Muscle layer of colon (tissue), 2 donors: ENCODE measurements around the gene C1orf53.

Experiments
- H3K27ac ChIP-seq: one replicate; pipeline ENCODE4 v1.7.0; 2013; ENCODE audit warnings: low read depth, mild to moderate bottlenecking, low read length, moderate library complexity
- H3K27me3 ChIP-seq, 2 donors: one replicate each; pipeline ENCODE4 v1.7.0; 2013; ENCODE audit warnings: low read length in 2 of 2, mild to moderate bottlenecking in 2 of 2; ENCODE audit not compliant: insufficient read depth in 2 of 2, control insufficient read depth in 1 of 2
- H3K36me3 ChIP-seq: one replicate; pipeline ENCODE4 v1.7.0; 2013; ENCODE audit warnings: mild to moderate bottlenecking, low read length; ENCODE audit not compliant: insufficient read depth
- H3K4me1 ChIP-seq: one replicate; pipeline ENCODE4 v1.7.0; 2013; ENCODE audit warnings: mild to moderate bottlenecking, low read length; ENCODE audit not compliant: insufficient read depth
- H3K4me3 ChIP-seq, 2 donors: one replicate each; pipeline ENCODE4 v1.7.0; 2013; ENCODE audit warnings: low read length in 2 of 2, low read depth in 1 of 2, mild to moderate bottlenecking in 1 of 2, moderate library complexity in 1 of 2
- H3K9ac ChIP-seq: one replicate; pipeline ENCODE4 v1.7.0; 2013; ENCODE audit warnings: low read length
- H3K9me3 ChIP-seq: one replicate; pipeline ENCODE4 v1.7.0; 2013; ENCODE audit warnings: mild to moderate bottlenecking, low read length
- donor health status: abdominal sarcoma.
- donor health status: Adenocarcinoma of cecum.

Gene C1orf53

DNA sequence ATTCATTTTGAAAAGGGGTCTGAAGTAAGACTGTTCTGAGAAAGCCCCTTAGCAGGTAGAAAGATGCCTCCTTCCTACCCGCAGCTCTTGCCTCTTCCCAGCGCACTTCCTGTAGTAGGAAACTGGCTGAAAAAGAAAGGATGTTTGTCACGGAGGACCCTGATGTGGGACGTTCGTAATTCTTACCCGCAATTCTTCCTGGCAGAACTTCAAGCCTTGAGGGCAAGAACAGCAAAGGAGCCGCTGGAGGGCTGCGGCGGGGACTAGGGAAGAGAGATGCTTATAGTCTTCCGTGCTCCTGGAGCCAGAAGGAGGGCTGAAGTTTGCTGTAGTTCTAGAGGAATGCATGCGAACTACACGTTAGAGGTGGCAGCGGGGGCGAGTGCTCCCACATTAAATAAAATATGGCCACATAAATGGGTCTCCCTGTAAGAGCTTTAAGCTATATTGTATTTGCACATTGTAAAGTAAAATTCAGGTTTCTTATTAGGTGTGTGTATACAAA is 6.3 kb downstream of the C1orf53 start:
- Histone ChIP-seq H3K9ac (no peak overlapping the region), H3K27me3 (peaks cover 84% of the 10 kb centered on the region in 2 donors), H3K36me3 (no peaks in the 10 kb centered on the region), H3K27ac (no peak overlapping the region), H3K9me3 (no peaks in the 10 kb centered on the region), H3K4me3 (no peak overlapping the region), H3K4me1 (peaks cover 7% of the 10 kb centered on the region)

DNA sequence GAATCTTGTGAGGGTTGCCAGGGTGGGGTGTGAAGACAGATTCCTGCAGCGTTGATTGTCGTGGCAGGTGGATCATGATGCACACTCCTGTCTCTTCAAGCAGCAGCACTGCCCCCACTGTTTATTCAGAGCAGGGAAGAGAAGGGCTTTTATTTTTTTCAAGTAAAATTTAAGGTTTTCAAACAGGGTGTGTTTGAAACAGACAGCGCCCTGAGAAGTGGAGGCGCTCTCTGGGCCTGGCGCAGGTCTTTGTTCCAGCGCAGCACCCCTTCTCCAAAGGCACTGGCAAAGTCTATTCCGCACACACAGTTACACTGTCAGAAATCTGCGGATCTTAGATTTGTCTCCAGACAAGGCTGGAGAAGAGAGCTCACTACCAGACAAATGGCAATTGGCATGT is 7.0 kb downstream of the C1orf53 start:
- Histone ChIP-seq H3K36me3 (no peaks in the 10 kb centered on the region), H3K9ac (no peak overlapping the region), H3K27me3 (peaks cover 84 to 85% of the 10 kb centered on the region in 2 donors), H3K27ac (no peak overlapping the region), H3K4me1 (peaks cover 7% of the 10 kb centered on the region), H3K9me3 (no peaks in the 10 kb centered on the region), H3K4me3 (no peak overlapping the region)

DNA sequence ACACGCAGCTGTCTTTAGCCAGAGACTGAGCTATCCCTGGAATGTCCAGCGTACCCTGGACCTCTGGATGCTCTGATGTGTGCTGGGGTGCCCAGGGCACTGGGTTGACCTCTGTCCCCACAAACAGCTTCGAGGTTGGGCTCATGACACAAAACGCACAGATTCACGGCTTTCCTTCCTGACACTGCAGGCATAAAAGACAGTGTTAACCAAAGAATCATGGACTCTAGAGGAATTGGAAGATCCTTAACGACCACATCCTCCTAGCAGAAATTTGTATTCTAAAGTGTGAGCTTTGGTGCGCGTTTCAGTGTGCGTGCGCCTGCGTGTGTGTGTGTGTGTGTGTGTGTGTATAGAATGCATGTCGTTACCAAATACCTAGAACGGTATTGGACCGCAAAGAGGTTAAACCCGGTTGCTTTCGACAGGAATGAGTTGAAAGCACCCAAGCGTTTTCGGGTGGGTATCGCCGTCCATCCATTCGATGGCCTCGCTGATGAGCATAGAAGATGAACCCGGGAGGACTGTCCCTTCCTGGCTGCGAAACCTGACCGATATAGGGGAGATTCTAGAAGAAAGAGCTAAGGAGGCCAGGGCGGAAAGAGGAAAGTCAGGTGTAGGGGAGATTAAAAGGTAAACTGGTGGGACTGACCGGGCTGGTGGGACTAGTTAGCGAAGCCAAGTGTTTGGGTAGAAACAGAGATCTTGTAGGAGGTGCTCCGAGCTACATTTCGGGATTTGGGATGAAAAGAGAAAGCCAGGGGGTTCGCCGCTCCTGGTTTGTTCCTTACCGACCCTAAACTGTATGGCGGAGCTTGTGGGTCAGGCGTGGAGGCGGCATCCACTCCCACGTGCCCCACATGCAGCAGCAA is 7.9 kb downstream of the C1orf53 start:
- Histone ChIP-seq H3K27ac (no peak overlapping the region), H3K27me3 (peaks cover 90 to 91% of the 10 kb centered on the region in 2 donors), H3K4me1 (peaks cover 7% of the 10 kb centered on the region), H3K36me3 (no peaks in the 10 kb centered on the region), H3K4me3 (no peak overlapping the region), H3K9ac (no peak overlapping the region), H3K9me3 (no peaks in the 10 kb centered on the region)

DNA sequence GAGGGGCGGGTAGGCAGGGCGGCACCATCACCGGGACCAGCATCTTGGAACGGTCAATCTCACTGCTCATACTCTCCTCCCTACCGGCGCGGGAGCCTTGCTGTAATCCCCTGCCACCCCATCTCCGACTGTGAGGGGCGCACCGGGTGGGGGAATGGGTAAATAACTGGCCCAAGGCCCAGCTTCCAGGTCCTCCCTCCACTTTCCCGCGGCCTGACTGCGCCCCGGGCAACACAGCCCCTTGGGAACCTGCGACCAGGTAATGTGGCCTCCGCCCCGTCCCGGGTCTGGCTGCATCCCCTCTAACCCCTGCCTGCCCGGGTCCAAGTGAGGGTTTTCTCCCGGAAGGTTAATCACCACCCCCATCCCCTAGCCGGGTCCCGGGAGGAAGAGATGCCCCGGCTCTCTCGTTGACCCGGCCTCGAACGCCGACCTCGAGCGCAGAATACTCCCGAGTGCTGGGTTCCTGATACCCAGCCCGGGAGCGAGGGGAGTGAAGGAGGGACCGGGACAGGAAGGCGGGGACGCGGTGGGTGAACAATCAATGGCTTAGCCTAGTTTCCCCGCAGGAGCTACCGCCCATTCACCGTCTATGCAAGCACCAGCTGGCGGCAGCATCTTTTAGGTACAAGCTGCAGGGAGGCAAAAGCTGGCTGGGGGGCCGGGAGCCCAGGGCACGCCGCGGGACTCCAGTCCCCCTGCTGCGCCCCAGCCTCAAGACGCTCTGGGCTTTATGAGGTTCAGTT is 8.9 kb downstream of the C1orf53 start:
- Histone ChIP-seq H3K4me1 (peaks cover 16% of the 10 kb centered on the region), H3K36me3 (no peaks in the 10 kb centered on the region), H3K4me3 (no peak overlapping the region), H3K27ac (no peak overlapping the region), H3K27me3 (peaks cover 93 to 96% of the 10 kb centered on the region in 2 donors), H3K9me3 (no peaks in the 10 kb centered on the region), H3K9ac (no peak overlapping the region)

DNA sequence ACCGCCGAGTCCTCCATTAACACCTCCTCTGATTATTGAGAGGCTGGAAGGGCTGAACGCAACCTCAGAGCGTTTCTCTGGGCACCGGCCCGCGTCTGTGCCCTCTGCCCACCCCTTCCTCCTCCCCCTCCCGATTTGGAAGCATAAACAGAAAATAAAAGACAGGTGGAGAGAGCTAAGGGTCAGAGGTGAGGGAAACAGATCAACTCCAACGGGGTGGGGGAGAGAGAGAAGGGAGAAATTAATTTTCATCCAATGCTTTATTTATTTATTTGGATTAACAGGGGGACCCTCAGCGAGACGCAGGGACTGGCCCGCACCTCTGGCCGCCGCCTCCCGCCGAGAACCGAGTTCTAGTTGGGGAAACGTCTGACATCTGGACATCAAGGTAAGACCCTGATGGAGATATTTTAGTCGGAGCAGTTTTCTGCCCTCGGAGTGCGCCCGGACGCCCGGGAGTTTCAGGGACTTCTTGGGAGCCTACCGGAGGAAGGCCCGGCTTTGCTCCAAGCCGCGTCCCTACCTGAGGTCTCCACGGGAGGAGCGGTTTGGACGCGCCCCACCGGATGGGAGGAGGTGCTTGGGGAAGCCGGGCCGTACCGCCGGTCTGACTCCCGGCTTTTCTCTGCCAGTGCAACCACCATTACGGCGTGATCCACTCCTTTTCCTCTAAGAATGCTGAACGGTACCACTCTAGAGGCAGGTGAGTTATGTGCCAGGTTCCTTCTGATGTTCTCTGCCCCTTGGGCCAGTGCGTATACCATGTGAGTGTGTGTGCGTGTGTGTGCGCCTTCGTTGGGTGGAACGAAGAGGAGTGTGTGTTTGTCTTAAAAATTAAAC is 9.6 kb downstream of the C1orf53 start:
- H3K27ac ChIP-seq: no peak overlapping the region
- peaks cover 3% of the 10 kb centered on the region for H3K9me3 ChIP-seq
- no peak overlapping the region for H3K9ac ChIP-seq
- no peaks in the 10 kb centered on the region for H3K36me3 ChIP-seq
- no peak overlapping the region for H3K4me3 ChIP-seq
- H3K27me3 ChIP-seq: peaks cover 96 to 99% of the 10 kb centered on the region in 2 donors
- H3K4me1 ChIP-seq: peaks cover 24% of the 10 kb centered on the region

DNA sequence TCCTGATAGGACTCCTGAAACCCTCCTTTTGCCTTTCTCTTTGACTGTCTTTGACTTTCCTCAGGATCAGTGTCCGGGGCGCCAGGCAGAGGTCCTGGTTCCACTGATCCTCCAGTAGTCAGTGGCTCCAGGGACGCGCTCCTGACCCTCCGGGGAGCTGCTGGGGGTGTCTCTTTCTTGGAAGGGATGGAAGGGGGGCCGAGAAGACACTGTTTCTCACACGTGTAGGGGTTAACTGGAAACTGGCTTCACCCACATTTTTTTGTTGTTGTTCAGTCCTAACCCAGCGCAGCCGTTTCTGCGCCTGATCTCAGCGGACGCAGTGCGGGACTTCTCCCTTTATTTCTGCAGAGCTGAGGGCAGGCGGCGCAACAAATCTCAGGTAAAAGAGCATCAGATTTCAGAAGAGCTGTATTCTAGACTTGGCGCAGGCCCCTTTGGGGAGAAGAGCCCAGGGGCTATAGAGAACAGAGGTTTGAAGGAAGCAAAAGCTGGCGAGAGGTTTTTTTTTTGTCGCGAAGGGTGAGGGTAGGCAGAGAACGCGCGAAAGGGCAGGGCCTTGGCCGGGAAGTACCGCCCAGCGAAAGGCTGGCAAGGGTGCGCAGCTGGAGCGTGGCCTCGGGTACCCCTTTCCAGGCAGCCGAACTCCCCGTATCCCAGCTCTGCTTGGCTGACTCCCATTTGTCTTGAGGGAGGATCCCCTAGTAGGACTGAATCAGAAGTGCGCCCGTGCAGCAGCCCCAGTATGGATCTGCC is 10.5 kb downstream of the C1orf53 start:
- peaks cover 31% of the 10 kb centered on the region for H3K4me1 ChIP-seq
- no peaks in the 10 kb centered on the region for H3K36me3 ChIP-seq
- H3K27me3 ChIP-seq: peaks cover 96 to 99% of the 10 kb centered on the region in 2 donors
- H3K9ac ChIP-seq: no peak overlapping the region
- H3K9me3 ChIP-seq: peaks cover 3% of the 10 kb centered on the region
- H3K4me3 ChIP-seq: no peak overlapping the region
- no peak overlapping the region for H3K27ac ChIP-seq

DNA sequence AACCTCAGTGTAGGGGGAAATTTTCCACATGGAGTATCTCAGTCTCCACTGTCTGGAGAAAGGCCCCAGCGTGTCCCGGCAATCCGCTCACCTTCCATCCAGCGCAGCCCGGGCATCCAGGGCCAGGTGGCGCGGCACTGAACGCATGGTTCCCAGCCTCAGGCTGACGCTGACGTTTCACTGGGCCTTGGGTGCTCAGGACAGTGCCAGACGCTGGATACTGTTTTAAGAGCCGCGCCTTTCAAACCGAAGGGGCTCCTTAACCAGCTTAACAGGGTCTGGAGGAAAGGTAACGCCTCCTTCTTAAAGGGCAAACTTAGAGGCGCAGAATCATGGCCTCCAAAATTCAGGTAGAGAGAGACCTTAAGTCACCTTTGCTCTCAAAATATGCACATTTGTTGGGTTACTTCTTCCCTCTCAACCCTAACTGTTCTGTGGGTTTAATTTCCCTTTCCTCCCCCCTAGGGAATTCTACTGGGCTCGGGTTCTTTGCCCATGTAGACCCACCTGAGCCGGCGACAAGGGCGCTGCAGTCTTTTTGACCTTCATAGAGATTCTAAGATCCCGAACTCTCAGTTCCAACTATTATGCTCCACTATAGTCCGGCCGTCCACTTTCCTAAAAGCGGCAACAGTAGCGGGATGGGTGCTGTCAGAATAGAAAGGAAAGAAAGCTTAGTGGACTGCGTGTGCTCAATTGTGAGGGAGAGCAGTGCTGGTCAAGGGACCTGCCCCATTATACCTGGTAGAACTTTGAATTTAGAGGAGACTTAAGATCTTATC is 11.3 kb downstream of the C1orf53 start:
- Histone ChIP-seq H3K9ac (no peak overlapping the region), H3K27ac (no peak overlapping the region), H3K36me3 (no peaks in the 10 kb centered on the region), H3K4me3 (no peak overlapping the region), H3K27me3 (peaks cover 96 to 100% of the 10 kb centered on the region in 2 donors), H3K4me1 (peaks cover 39% of the 10 kb centered on the region), H3K9me3 (peaks cover 3% of the 10 kb centered on the region)

DNA sequence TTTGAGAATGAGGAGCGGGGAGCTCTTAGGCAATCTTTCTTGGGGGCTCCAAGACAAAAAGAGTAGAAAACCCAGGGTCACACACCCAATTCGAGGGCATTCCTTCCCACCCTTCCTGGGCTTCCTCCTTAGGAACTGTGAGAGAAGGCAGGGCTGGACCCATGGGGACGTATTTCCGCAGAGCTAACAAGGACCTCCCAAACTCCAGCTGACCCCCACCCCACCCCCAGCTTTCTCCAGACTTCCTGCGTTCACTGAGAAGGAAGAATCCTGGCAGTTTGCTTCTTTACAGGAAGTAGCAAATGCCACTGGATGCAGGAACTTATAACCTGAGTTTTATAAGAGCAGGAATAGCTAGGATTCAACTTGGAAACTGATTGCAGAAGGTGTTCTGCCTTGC is 12.1 kb downstream of the C1orf53 start:
- no peaks in the 10 kb centered on the region for H3K36me3 ChIP-seq
- H3K27me3 ChIP-seq: peaks cover 96 to 100% of the 10 kb centered on the region in 2 donors
- peaks cover 3% of the 10 kb centered on the region for H3K9me3 ChIP-seq
- peaks cover 45% of the 10 kb centered on the region for H3K4me1 ChIP-seq
- H3K27ac ChIP-seq: no peak overlapping the region
- no peak overlapping the region for H3K9ac ChIP-seq
- no peak overlapping the region for H3K4me3 ChIP-seq

DNA sequence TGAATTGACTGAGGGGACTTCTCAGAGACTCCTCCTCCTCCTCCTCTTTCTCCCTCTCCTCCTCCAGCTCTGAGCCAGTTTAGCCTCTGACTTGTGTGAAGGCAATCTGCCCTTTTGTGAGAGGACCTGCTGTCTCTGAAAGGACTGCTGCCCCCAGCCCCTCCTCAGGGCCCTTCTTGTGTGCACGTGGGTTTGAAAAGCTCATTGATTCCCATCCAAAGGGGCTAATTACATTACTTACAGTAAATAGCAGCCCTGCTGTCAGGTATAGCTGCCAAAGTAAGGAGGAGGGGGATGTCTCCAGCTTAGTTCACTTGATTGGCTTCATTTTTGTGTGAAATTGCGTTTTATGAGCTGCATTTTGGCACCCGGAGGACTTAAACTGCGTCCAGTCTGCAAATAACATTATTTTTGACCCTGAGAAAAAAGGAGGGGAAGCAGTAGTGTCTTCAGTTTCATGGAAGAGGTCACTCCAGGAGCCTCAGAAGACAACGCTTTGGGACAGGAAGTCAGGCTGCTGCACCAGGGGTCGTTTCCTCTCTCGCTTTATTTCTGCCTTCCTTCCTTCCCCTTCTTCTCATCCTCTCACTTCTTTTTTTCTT is 12.9 kb downstream of the C1orf53 start:
- Histone ChIP-seq H3K4me1 (peaks cover 45% of the 10 kb centered on the region), H3K27me3 (peaks cover 95 to 99% of the 10 kb centered on the region in 2 donors), H3K27ac (no peak overlapping the region), H3K9ac (no peak overlapping the region), H3K36me3 (no peaks in the 10 kb centered on the region), H3K9me3 (peaks cover 3% of the 10 kb centered on the region), H3K4me3 (no peak overlapping the region)
